ELR (cell line): ENCODE results near the gene HOXD13.

Source experiments
- DNase-seq: peaks from one replicate; pipeline ENCODE4 v3.0.0-alpha.2; 2015; ENCODE audit warnings: low read depth

Gene HOXD13

GRCh38 chr2:176132205-176133171 is 40.0 kb downstream of the HOXD13 start:
- DNase-seq = peak; percentile 43

GRCh38 chr2:176133389-176133788 is 40.9 kb downstream of the HOXD13 start:
- DNase-seq = no peak

GRCh38 chr2:176134035-176134434 is 41.5 kb downstream of the HOXD13 start:
- DNase-seq = no peak

GRCh38 chr2:176135035-176135440 is 42.5 kb downstream of the HOXD13 start:
- peak; percentile 66 for DNase-seq

GRCh38 chr2:176136374-176137251 is 44.1 kb downstream of the HOXD13 start:
- peak; percentile 61 for DNase-seq

GRCh38 chr2:176137252-176137580 is 44.7 kb downstream of the HOXD13 start:
- DNase-seq = no peak

- no peak for DNase-seq
Measured at GRCh38 chr2:176137906-176138305, 45.4 kb downstream of the HOXD13 start.

- DNase-seq = no peak
Measured at GRCh38 chr2:176138526-176138922, 46.0 kb downstream of the HOXD13 start.

GRCh38 chr2:176138923-176139660 is 46.6 kb downstream of the HOXD13 start:
- no peak for DNase-seq

- DNase-seq = no peak
Measured at GRCh38 chr2:176139661-176140512, 47.4 kb downstream of the HOXD13 start.

GRCh38 chr2:176140513-176141317 is 48.2 kb downstream of the HOXD13 start:
- DNase-seq = peak; percentile 69

- DNase-seq = no peak
Measured at GRCh38 chr2:176142281-176142680, 49.8 kb downstream of the HOXD13 start.
